Measurements from ENCODE around the gene PTH1R.

Gene PTH1R

DNA sequence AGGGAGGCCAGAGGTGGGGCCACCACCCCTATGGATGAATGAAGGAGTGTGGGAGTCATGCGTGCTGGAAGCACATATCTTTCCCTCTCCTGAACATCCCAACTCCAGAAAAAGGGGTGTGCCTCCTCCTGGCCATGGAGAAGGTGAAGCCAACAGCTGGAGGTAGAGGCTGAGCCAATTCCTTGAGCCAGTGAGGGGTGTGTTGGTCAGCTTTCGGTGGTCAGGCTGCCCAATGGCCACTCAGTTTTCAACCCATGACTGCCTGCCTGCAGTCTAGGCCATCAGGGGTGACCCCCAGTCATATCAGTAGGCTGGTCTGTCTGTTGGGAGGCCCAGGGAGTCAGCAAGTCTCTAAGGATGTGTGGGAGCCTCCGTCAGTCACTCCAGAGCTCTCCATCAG lies 13.6 kb downstream of the PTH1R start:
- ATAC-seq (ENCODE audit: low read depth) (no peak), DNase-seq (ENCODE audit: low spot score in 2 of 2) (no peak)
- peaks cover 1% of the 10 kb centered on the region for H3K36me3 Mint-ChIP-seq
- no peaks in the 10 kb centered on the region for H3K9me3 Mint-ChIP-seq
- peaks cover 13% of the 10 kb centered on the region for H3K4me1 Mint-ChIP-seq
- peak overlapping the region; percentile 31 for H3K4me3 Mint-ChIP-seq
- H3K27me3 Mint-ChIP-seq: peaks cover 26% of the 10 kb centered on the region
- no peak overlapping the region for H3K27ac Mint-ChIP-seq

- DNase-seq (ENCODE audit: low spot score in 2 of 2): no peak
- H3K36me3 Mint-ChIP-seq: peaks cover 1% of the 10 kb centered on the region
- peak; percentile 40 for ATAC-seq (ENCODE audit: low read depth)
- H3K4me3 Mint-ChIP-seq: peak overlapping the region; percentile 70
- H3K27me3 Mint-ChIP-seq: peaks cover 28% of the 10 kb centered on the region
- peaks cover 14% of the 10 kb centered on the region for H3K4me1 Mint-ChIP-seq
- no peaks in the 10 kb centered on the region for H3K9me3 Mint-ChIP-seq
- no peak overlapping the region for H3K27ac Mint-ChIP-seq
Observed at GRCh38 chr3:46892285-46893145, 15.0 kb downstream of the PTH1R start.

- H3K36me3 Mint-ChIP-seq: peaks cover 1% of the 10 kb centered on the region
- ATAC-seq (ENCODE audit: low read depth) (no peak), DNase-seq (ENCODE audit: low spot score in 2 of 2) (no peak)
- no peak overlapping the region for H3K4me3 Mint-ChIP-seq
- H3K9me3 Mint-ChIP-seq: no peaks in the 10 kb centered on the region
- peaks cover 18% of the 10 kb centered on the region for H3K4me1 Mint-ChIP-seq
- peaks cover 33% of the 10 kb centered on the region for H3K27me3 Mint-ChIP-seq
- H3K27ac Mint-ChIP-seq: no peak overlapping the region
Observed at GRCh38 chr3:46893146-46893748, 15.7 kb downstream of the PTH1R start.

- H3K36me3 Mint-ChIP-seq: peaks cover 1% of the 10 kb centered on the region
- peaks cover 36% of the 10 kb centered on the region for H3K27me3 Mint-ChIP-seq
- no peak overlapping the region for H3K4me3 Mint-ChIP-seq
- peaks cover 23% of the 10 kb centered on the region for H3K4me1 Mint-ChIP-seq
- no peaks in the 10 kb centered on the region for H3K9me3 Mint-ChIP-seq
- no peak overlapping the region for H3K27ac Mint-ChIP-seq
- DNase-seq (ENCODE audit: low spot score in 2 of 2) (no peak), ATAC-seq (ENCODE audit: low read depth) (no peak)
Observed at GRCh38 chr3:46893763-46894162, 16.2 kb downstream of the PTH1R start.

- Mint-ChIP-seq H3K36me3 (peaks cover 1% of the 10 kb centered on the region), H3K4me1 (peaks cover 28% of the 10 kb centered on the region), H3K27ac (no peak overlapping the region), H3K4me3 (no peak overlapping the region), H3K9me3 (no peaks in the 10 kb centered on the region), H3K27me3 (peaks cover 41% of the 10 kb centered on the region)
- ATAC-seq (ENCODE audit: low read depth): no peak
- DNase-seq (ENCODE audit: low spot score in 2 of 2): no peak
Observed at GRCh38 chr3:46894256-46894655, 16.7 kb downstream of the PTH1R start.

DNA sequence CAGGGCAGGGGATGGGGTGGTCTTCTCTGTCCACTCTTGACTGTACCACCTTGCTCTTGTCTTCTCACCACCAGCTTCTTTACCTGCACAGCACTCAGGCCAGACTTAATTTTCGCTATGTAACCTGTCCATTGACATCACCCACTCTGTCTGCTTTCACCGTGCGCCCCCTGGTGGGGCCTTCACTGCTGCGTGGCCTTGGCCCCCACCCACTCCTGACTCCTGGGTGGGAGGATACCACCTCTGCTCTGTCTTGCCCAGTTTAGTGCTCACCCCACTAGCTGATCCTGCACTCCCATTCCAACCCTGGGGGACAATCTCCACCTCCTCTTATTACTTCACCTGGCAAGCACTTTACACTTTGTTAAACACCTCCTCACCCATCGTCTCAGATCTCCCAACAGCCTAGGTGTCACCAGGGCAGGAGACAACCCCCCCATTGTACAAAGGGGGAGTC lies 17.7 kb downstream of the PTH1R start:
- H3K36me3 Mint-ChIP-seq: peaks cover 1% of the 10 kb centered on the region
- H3K4me3 Mint-ChIP-seq: no peak overlapping the region
- ATAC-seq (ENCODE audit: low read depth) (peak; percentile 71), DNase-seq (ENCODE audit: low spot score in 2 of 2) (peak; percentile 73 to 85)
- H3K27me3 Mint-ChIP-seq: peaks cover 37% of the 10 kb centered on the region
- no peak overlapping the region for H3K27ac Mint-ChIP-seq
- H3K4me1 Mint-ChIP-seq: peaks cover 29% of the 10 kb centered on the region
- H3K9me3 Mint-ChIP-seq: no peaks in the 10 kb centered on the region

GRCh38 chr3:46895761-46896160 lies 18.2 kb downstream of the PTH1R start:
- ATAC-seq (ENCODE audit: low read depth) (no peak), DNase-seq (ENCODE audit: low spot score in 2 of 2) (no peak)
- H3K36me3 Mint-ChIP-seq: peaks cover 1% of the 10 kb centered on the region
- H3K27ac Mint-ChIP-seq: no peak overlapping the region
- H3K4me1 Mint-ChIP-seq: peaks cover 29% of the 10 kb centered on the region
- H3K9me3 Mint-ChIP-seq: no peaks in the 10 kb centered on the region
- H3K4me3 Mint-ChIP-seq: no peak overlapping the region
- H3K27me3 Mint-ChIP-seq: peaks cover 36% of the 10 kb centered on the region

GRCh38 chr3:46896386-46896785 lies 18.9 kb downstream of the PTH1R start:
- Mint-ChIP-seq H3K27me3 (peaks cover 30% of the 10 kb centered on the region), H3K36me3 (peaks cover 1% of the 10 kb centered on the region), H3K4me3 (no peak overlapping the region), H3K4me1 (peaks cover 28% of the 10 kb centered on the region), H3K9me3 (no peaks in the 10 kb centered on the region), H3K27ac (no peak overlapping the region)
- no peak for DNase-seq (ENCODE audit: low spot score in 2 of 2)
- ATAC-seq (ENCODE audit: low read depth): no peak

DNA sequence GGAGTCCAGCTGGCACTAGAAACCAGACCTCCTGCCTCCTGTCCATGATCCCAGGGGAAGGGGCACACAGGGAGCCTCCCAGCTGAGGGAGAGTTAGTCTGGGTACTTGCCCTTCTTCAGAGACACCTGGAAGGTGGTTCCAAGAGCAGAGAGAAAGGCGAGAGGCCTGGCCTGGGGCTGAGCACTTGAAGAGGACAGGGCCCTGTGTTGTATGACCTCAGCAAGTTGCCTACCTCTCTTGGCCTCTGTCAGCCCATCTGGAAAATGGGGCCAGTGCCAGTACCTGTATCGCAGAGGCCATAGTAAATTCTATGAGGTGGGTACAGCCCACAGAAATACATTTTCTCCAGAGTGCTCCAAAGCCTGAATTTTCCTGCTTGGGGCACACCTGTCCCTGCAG lies 19.5 kb downstream of the PTH1R start:
- no peak for ATAC-seq (ENCODE audit: low read depth)
- Mint-ChIP-seq H3K27ac (no peak overlapping the region), H3K36me3 (peaks cover 1% of the 10 kb centered on the region), H3K4me3 (no peak overlapping the region), H3K4me1 (peaks cover 23% of the 10 kb centered on the region), H3K9me3 (no peaks in the 10 kb centered on the region), H3K27me3 (peaks cover 27% of the 10 kb centered on the region)
- no peak for DNase-seq (ENCODE audit: low spot score in 2 of 2)

- H3K4me3 Mint-ChIP-seq: peak overlapping the region; percentile 13
- ATAC-seq (ENCODE audit: low read depth) (no peak), DNase-seq (ENCODE audit: low spot score in 2 of 2) (no peak)
- no peak overlapping the region for H3K27ac Mint-ChIP-seq
- peaks cover 23% of the 10 kb centered on the region for H3K4me1 Mint-ChIP-seq
- peaks cover 26% of the 10 kb centered on the region for H3K27me3 Mint-ChIP-seq
- no peaks in the 10 kb centered on the region for H3K9me3 Mint-ChIP-seq
- peaks cover 1% of the 10 kb centered on the region for H3K36me3 Mint-ChIP-seq
Observed at GRCh38 chr3:46897829-46898320, 20.4 kb downstream of the PTH1R start.

DNA sequence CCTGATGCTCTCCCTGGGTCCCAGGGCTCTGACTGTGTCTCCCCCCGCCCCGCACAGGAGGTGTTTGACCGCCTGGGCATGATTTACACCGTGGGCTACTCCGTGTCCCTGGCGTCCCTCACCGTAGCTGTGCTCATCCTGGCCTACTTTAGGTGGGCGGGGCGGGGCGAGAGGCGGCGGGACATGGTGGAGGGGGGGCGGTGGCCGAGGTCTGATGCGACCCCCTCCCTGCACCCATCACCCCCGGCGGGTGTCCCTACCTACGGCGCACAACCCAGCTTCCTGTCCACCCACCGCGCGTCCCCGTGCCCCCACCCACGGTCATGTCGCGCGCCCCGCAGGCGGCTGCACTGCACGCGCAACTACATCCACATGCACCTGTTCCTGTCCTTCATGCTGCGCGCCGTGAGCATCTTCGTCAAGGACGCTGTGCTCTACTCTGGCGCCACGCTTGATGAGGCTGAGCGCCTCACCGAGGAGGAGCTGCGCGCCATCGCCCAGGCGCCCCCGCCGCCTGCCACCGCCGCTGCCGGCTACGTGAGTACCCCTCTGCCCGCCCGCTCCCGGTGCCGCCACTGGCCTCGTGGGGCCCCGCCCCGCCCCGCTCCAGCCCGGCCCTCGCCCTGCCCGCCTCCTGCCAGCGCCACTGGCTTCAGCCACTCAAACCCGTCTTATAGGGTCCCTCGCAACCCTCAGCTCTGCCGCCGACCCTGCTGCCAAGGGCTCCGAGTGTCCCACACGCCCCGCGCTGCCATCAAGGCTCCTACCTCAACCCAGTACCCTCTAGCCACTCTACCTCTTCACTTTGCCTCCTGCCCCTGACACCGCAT lies 21.0 kb downstream of the PTH1R start:
- Mint-ChIP-seq H3K27ac (peak overlapping the region; percentile 75), H3K9me3 (no peaks in the 10 kb centered on the region), H3K4me3 (peak overlapping the region; percentile 72), H3K4me1 (peaks cover 21% of the 10 kb centered on the region), H3K36me3 (peaks cover 1% of the 10 kb centered on the region), H3K27me3 (peaks cover 24% of the 10 kb centered on the region)
- ATAC-seq (ENCODE audit: low read depth): peak; percentile 87
- peak in 1 of 2 donors; percentile 44 for DNase-seq (ENCODE audit: low spot score in 2 of 2)

DNA sequence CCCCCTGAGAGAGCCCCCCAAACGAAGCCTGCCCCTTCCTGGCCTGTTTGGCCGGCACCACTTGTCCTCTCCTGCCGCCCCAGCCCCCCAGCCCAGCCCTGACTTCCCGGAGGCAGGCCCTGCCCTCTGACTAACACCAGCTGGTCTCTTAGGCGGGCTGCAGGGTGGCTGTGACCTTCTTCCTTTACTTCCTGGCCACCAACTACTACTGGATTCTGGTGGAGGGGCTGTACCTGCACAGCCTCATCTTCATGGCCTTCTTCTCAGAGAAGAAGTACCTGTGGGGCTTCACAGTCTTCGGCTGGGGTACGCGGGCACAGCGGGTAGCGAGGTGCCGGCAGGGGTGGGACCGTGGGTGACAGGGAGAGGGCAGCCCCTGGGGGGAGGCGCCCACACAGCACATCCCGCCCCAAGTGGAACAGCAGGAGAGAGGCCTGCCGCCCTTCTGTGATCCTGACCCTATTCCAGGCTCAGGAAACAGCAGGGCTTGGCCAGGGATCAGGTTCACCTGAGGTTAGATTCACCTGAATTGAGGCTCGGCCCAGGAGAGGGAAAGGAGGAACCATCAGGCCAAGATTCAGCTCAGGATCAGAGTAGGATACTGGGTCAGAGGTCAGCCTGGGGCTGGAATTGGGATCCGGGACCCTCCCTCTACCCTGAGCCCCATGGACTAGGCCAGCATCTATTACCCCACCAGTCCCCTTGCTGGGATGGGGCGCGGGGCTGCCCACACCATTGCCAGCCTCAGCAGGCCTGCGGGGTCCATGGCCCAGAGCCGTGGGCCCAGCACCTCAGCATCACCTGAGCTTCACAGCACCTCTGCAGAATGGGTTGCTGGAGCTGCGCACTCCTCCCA lies 21.9 kb downstream of the PTH1R start:
- peak overlapping the region; percentile 72 for H3K4me3 Mint-ChIP-seq
- peaks cover 18% of the 10 kb centered on the region for H3K4me1 Mint-ChIP-seq
- ATAC-seq (ENCODE audit: low read depth) (no peak), DNase-seq (ENCODE audit: low spot score in 2 of 2) (no peak)
- peaks cover 22% of the 10 kb centered on the region for H3K27me3 Mint-ChIP-seq
- H3K27ac Mint-ChIP-seq: peak overlapping the region; percentile 75
- peaks cover 1% of the 10 kb centered on the region for H3K36me3 Mint-ChIP-seq
- no peaks in the 10 kb centered on the region for H3K9me3 Mint-ChIP-seq

DNA sequence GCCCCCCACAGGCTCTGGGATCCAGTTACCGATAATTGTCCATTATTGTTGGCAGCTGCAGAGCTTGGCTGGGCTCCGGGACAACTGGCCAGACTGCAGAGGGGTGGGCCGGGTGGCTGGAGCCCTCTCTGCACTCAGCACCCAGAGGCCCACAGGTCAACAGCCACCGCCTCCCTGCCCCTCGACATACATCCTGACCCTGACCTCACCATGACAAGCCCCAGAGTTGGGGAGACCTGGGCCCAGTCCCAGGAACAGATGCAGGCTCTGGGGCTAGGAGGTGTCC lies 22.4 kb downstream of the PTH1R start:
- H3K27ac Mint-ChIP-seq: no peak overlapping the region
- H3K9me3 Mint-ChIP-seq: no peaks in the 10 kb centered on the region
- DNase-seq (ENCODE audit: low spot score in 2 of 2): no peak
- H3K4me1 Mint-ChIP-seq: peaks cover 18% of the 10 kb centered on the region
- H3K4me3 Mint-ChIP-seq: no peak overlapping the region
- peaks cover 20% of the 10 kb centered on the region for H3K27me3 Mint-ChIP-seq
- no peak for ATAC-seq (ENCODE audit: low read depth)
- peaks cover 1% of the 10 kb centered on the region for H3K36me3 Mint-ChIP-seq
